C4-2B (cell line): Measurements from ENCODE around the gene SLC12A9.

Source experiments
- CTCF ChIP-seq: fragments of 450-650 bp; conservative IDR thresholded peaks from 2 replicates; pipeline ENCODE4 v1.5.1; 2017; ENCODE audit warnings: mild to moderate bottlenecking
- ZFX ChIP-seq: fragments of 450-650 bp; IDR thresholded peaks from 2 replicates; pipeline ENCODE4 v1.6.1; 2017

GRCh38 chr7:100886142-100886935, 33.8 kb downstream of the SLC12A9 start:
- TF ChIP-seq CTCF (no peak), ZFX (no peak)
